ENCODE measurements around the gene E2F4. TPM values are rescaled to one million over a fixed set of nuclear protein-coding genes. Genes with fewer than 3 reads are reported as not detected.

The E2F4 gene
- total and polyA plus RNA-seq, 2 of the 13 experiments (the other 11 are each of a cell fraction or from before 2014, with no cell fraction given) = 84.8 to 91.2 TPM

DNA sequence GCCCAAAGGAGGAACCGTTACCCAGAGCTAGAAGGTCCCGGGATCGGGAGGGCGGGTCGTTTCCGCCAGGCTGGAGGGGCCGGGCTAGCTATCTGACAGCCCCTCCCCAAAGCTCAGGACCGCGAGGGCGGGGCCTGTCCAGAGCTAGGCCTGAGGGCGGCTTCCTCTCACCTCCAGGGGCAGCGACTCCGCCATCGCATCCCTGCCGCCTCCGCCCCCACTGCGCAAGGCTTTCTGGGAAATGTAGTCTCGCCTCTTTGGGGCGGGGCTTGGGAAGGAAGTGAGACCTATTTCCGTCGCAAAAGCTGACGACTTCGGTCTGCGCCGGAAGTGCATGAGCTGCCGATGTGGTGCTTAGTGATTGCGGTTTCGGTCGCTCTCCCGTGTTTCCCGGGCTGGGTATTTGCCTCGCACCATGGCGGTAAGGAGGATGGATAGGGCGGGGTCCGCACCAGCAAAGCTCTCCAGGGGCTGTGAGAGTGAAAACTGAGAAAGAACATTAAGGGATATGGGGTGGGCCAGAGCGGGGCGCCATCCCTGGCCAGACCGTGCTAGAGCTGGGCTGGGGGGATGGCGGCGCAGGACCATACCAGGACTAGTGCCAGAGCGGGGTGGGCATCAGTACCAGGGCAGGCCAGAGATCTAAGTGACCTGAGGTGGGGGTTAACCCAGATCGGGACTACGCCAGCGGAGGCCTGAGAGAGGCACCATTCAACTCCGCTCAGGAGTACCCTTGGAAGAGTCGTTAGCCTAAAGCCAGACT lies 35.0 kb downstream of the E2F4 start, which contains the start of gene TMEM208 (continued):
- TF ChIP-seq, protein P1, sequence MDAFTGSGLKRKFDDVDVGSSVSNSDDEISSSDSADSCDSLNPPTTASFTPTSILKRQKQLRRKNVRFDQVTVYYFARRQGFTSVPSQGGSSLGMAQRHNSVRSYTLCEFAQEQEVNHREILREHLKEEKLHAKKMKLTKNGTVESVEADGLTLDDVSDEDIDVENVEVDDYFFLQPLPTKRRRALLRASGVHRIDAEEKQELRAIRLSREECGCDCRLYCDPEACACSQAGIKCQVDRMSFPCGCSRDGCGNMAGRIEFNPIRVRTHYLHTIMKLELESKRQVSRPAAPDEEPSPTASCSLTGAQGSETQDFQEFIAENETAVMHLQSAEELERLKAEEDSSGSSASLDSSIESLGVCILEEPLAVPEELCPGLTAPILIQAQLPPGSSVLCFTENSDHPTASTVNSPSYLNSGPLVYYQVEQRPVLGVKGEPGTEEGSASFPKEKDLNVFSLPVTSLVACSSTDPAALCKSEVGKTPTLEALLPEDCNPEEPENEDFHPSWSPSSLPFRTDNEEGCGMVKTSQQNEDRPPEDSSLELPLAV (CRISPR knock-in tag; conservative IDR thresholded peaks at IDR 0.05; ENCODE audit: low read depth) = no peak
- no peak for TF ChIP-seq HNRNPH1 (optimal IDR thresholded peaks at IDR 0.05; ENCODE audit: low read depth, low read length)
- peak; percentile 33; the same call in 1 of the 2 replicates for TF ChIP-seq ZNF263 (CRISPR knock-in tag; IDR thresholded peaks at IDR 0.05)
- TF ChIP-seq RAD51 (IDR thresholded peaks at IDR 0.05; ENCODE audit: borderline replicate concordance) = no peak
- TF ChIP-seq ZNF747 (CRISPR knock-in tag; IDR thresholded peaks at IDR 0.05; ENCODE audit: borderline replicate concordance) = no peak; the same call in 1 of the 2 replicates
- no peak for TF ChIP-seq NCOR1 (IDR thresholded peaks at IDR 0.05; ENCODE audit: borderline replicate concordance, low read length)
- peak; percentile 99 for TF ChIP-seq ERF (CRISPR knock-in tag; IDR thresholded peaks at IDR 0.05)
- TF ChIP-seq, protein P2, sequence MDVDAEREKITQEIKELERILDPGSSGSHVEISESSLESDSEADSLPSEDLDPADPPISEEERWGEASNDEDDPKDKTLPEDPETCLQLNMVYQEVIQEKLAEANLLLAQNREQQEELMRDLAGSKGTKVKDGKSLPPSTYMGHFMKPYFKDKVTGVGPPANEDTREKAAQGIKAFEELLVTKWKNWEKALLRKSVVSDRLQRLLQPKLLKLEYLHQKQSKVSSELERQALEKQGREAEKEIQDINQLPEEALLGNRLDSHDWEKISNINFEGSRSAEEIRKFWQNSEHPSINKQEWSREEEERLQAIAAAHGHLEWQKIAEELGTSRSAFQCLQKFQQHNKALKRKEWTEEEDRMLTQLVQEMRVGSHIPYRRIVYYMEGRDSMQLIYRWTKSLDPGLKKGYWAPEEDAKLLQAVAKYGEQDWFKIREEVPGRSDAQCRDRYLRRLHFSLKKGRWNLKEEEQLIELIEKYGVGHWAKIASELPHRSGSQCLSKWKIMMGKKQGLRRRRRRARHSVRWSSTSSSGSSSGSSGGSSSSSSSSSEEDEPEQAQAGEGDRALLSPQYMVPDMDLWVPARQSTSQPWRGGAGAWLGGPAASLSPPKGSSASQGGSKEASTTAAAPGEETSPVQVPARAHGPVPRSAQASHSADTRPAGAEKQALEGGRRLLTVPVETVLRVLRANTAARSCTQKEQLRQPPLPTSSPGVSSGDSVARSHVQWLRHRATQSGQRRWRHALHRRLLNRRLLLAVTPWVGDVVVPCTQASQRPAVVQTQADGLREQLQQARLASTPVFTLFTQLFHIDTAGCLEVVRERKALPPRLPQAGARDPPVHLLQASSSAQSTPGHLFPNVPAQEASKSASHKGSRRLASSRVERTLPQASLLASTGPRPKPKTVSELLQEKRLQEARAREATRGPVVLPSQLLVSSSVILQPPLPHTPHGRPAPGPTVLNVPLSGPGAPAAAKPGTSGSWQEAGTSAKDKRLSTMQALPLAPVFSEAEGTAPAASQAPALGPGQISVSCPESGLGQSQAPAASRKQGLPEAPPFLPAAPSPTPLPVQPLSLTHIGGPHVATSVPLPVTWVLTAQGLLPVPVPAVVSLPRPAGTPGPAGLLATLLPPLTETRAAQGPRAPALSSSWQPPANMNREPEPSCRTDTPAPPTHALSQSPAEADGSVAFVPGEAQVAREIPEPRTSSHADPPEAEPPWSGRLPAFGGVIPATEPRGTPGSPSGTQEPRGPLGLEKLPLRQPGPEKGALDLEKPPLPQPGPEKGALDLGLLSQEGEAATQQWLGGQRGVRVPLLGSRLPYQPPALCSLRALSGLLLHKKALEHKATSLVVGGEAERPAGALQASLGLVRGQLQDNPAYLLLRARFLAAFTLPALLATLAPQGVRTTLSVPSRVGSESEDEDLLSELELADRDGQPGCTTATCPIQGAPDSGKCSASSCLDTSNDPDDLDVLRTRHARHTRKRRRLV (CRISPR knock-in tag; IDR thresholded peaks at IDR 0.05) = no peak
- TF ChIP-seq, protein P3, sequence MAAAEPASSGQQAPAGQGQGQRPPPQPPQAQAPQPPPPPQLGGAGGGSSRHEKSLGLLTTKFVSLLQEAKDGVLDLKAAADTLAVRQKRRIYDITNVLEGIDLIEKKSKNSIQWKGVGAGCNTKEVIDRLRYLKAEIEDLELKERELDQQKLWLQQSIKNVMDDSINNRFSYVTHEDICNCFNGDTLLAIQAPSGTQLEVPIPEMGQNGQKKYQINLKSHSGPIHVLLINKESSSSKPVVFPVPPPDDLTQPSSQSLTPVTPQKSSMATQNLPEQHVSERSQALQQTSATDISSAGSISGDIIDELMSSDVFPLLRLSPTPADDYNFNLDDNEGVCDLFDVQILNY (CRISPR knock-in tag; conservative IDR thresholded peaks at IDR 0.05) = no peak
- TF ChIP-seq, protein P4, sequence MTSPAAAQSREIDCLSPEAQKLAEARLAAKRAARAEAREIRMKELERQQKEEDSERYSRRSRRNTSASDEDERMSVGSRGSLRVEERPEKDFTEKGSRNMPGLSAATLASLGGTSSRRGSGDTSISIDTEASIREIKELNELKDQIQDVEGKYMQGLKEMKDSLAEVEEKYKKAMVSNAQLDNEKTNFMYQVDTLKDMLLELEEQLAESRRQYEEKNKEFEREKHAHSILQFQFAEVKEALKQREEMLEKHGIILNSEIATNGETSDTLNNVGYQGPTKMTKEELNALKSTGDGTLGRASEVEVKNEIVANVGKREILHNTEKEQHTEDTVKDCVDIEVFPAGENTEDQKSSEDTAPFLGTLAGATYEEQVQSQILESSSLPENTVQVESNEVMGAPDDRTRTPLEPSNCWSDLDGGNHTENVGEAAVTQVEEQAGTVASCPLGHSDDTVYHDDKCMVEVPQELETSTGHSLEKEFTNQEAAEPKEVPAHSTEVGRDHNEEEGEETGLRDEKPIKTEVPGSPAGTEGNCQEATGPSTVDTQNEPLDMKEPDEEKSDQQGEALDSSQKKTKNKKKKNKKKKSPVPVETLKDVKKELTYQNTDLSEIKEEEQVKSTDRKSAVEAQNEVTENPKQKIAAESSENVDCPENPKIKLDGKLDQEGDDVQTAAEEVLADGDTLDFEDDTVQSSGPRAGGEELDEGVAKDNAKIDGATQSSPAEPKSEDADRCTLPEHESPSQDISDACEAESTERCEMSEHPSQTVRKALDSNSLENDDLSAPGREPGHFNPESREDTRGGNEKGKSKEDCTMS (CRISPR knock-in tag; conservative IDR thresholded peaks at IDR 0.05) = no peak
- TF ChIP-seq ZKSCAN5 (CRISPR knock-in tag; IDR thresholded peaks at IDR 0.05) = peak; percentile 88
- TF ChIP-seq, protein P5, sequence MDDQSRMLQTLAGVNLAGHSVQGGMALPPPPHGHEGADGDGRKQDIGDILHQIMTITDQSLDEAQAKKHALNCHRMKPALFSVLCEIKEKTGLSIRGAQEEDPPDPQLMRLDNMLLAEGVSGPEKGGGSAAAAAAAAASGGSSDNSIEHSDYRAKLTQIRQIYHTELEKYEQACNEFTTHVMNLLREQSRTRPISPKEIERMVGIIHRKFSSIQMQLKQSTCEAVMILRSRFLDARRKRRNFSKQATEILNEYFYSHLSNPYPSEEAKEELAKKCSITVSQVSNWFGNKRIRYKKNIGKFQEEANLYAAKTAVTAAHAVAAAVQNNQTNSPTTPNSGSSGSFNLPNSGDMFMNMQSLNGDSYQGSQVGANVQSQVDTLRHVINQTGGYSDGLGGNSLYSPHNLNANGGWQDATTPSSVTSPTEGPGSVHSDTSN (CRISPR knock-in tag; IDR thresholded peaks at IDR 0.05; ENCODE audit: borderline replicate concordance) = no peak; the same call in 1 of the 2 replicates
- no peak for TF ChIP-seq CAMTA2 (CRISPR knock-in tag; IDR thresholded peaks at IDR 0.05; ENCODE audit: borderline replicate concordance)
- peak; percentile 95 for TF ChIP-seq KMT2A (CRISPR knock-in tag; IDR thresholded peaks at IDR 0.05)
- TF ChIP-seq EHMT2 (IDR thresholded peaks at IDR 0.05; ENCODE audit: borderline replicate concordance, low read depth, low read length) = no peak
- peak; percentile 93 for TF ChIP-seq ZFP37 (CRISPR knock-in tag; IDR thresholded peaks at IDR 0.05; ENCODE audit: borderline replicate concordance)
- TF ChIP-seq, protein P6, sequence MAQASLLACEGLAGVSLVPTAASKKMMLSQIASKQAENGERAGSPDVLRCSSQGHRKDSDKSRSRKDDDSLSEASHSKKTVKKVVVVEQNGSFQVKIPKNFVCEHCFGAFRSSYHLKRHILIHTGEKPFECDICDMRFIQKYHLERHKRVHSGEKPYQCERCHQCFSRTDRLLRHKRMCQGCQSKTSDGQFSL (CRISPR knock-in tag; IDR thresholded peaks at IDR 0.05) = peak; percentile 69
